CD8-positive, alpha-beta memory T cell (primary cell): ENCODE measurements around the gene LY9. TPM values are rescaled to one million over a fixed set of nuclear protein-coding genes. Genes with fewer than 3 reads are reported as not detected.

ENCODE experiments used
- CTCF ChIA-PET: fragments of 350-600 bp; sonication (Branson Sonifier 250); formaldehyde crosslinking; loops from one replicate; lab custom pipeline; 2021; ENCODE audit warnings: antibody characterized with exemption; lab: Charles Lee
- POLR2A ChIA-PET: fragments of 350-600 bp; sonication (Branson Sonifier 250); formaldehyde crosslinking; loops from one replicate; lab custom pipeline; 2021; ENCODE audit warnings: antibody characterized with exemption; lab: Charles Lee
- DNase-seq, 5 donors: peaks; one replicate each; pipeline versions ENCODE4 v3.0.0 to v3.0.0-alpha.2; 2020 to 2022; ENCODE audit warnings: mixed read lengths in 1 of 5
- H3K27ac ChIP-seq: one replicate; pipeline ENCODE4 v1.7.0; 2013; ENCODE audit warnings: low read depth, mild to moderate bottlenecking, low read length, moderate library complexity
- H3K27me3 ChIP-seq: 2 replicates; pipeline ENCODE4 v1.7.0; 2013; ENCODE audit warnings: low read length, mild to moderate bottlenecking; ENCODE audit not compliant: insufficient read depth, poor library complexity, severe bottlenecking
- H3K36me3 ChIP-seq: 2 replicates; pipeline ENCODE4 v1.7.0; 2013; ENCODE audit warnings: mild to moderate bottlenecking, low read length, moderate library complexity; ENCODE audit not compliant: insufficient read depth
- H3K4me1 ChIP-seq: 2 replicates; pipeline ENCODE4 v1.7.0; 2013; ENCODE audit warnings: mild to moderate bottlenecking, low read length, moderate library complexity; ENCODE audit not compliant: insufficient read depth
- H3K4me3 ChIP-seq: 2 replicates; pipeline ENCODE4 v1.7.0; 2013; ENCODE audit warnings: mild to moderate bottlenecking, low read length
- H3K9me3 ChIP-seq: 2 replicates; pipeline ENCODE4 v1.7.0; 2013; ENCODE audit warnings: mild to moderate bottlenecking, low read length
- H3K27ac Mint-ChIP-seq, 8 donors: one replicate each; pipeline ENCODE4 v1.8.0; 2020 to 2021; ENCODE audit warnings: mixed read lengths in 8 of 8, mild to moderate bottlenecking in 6 of 8, inconsistent platforms in 3 of 8, moderate library complexity in 3 of 8
- H3K27me3 Mint-ChIP-seq, 2 donors: one replicate each; pipeline ENCODE4 v1.8.0; 2020 to 2021; ENCODE audit warnings: mixed read lengths in 2 of 2, mild to moderate bottlenecking in 1 of 2, moderate library complexity in 1 of 2
- H3K36me3 Mint-ChIP-seq, 3 donors: one replicate each; pipeline ENCODE4 v1.8.0; 2020 to 2021; ENCODE audit warnings: mixed read lengths in 3 of 3, inconsistent platforms in 1 of 3, mild to moderate bottlenecking in 1 of 3
- H3K4me1 Mint-ChIP-seq, 3 donors: one replicate each; pipeline ENCODE4 v1.8.0; 2020 to 2021; ENCODE audit warnings: mixed read lengths in 3 of 3, inconsistent platforms in 1 of 3, mild to moderate bottlenecking in 1 of 3
- H3K4me3 Mint-ChIP-seq, 7 donors: one replicate each; pipeline ENCODE4 v1.8.0; 2020 to 2021; ENCODE audit warnings: mixed read lengths in 7 of 7, mild to moderate bottlenecking in 6 of 7, moderate library complexity in 4 of 7, inconsistent platforms in 2 of 7
- H3K9me3 Mint-ChIP-seq, 5 donors: one replicate each; pipeline ENCODE4 v1.8.0; 2020 to 2022; ENCODE audit warnings: mixed read lengths in 5 of 5, mild to moderate bottlenecking in 3 of 5, moderate library complexity in 2 of 5, inconsistent platforms in 1 of 5
- polyA plus RNA-seq: library from polyadenylated mRNA; unstranded; fragments of 300-500 nt; fragmentation: Illumina TruSeq; gene quantifications from one replicate; pipeline ENCODE4 v1.2.3, GENCODE V29; 2021
- total RNA-seq, 2 experiments: library from RNA; stranded (reverse); gene quantifications; one replicate each; pipeline ENCODE4 v1.2.3, GENCODE V29; 2021

The LY9 gene
- total and polyA plus RNA-seq, 3 experiments from 2014 or later, result 16.4 to 206 (median 16.5) TPM

DNA sequence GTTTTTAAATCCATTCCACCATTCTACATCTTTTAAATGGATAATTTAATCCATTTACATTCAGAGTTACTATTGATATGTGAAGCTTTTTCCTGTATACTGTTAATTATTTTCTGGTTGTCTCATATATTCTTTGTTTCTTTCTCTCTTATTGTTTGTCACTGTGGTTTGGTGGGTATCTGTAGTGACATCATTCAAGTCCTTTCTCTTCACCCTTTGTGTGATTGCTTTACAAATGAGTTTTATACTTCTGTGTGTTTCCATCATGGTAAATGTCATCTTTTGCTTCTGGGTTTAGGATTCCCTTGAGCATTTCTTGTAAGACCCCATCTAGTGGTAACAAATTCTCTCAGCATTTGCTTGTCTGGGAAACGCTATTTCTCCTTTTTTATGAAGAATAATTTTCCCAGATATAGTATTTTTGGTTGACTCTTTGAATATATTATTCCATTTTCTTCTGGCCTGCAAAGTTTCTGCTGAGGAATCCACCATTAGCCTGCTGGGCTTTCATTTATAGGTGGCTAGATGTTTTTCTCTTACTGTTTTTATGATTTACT lies 10.2 kb downstream of the LY9 start:
- ChIA-PET POLR2A (interaction anchor here (0.5 to 0.7 kb wide), 3 partner anchors 12 to 406 kb away, joined by 3 to 6 read pairs (median 4); no protein-coding TSS in a partner anchor), CTCF (interaction anchor here (0.6 to 2.9 kb wide), 3 partner anchors 10 to 71 kb away, joined by 3 to 15 read pairs (median 3); partner anchors contain the start of gene LY9)
- peaks cover 74 to 92% (median 90%) of the 10 kb centered on the region in 3 donors for H3K4me1 Mint-ChIP-seq
- Histone ChIP-seq H3K27me3 (no peaks in the 10 kb centered on the region), H3K9me3 (no peaks in the 10 kb centered on the region), H3K4me3 (no peak overlapping the region), H3K4me1 (peaks cover 50% of the 10 kb centered on the region), H3K36me3 (peaks cover 24% of the 10 kb centered on the region), H3K27ac (no peak overlapping the region)
- H3K36me3 Mint-ChIP-seq, result peaks cover 38 to 84% (median 55%) of the 10 kb centered on the region in 3 donors
- peaks cover 4 to 20% (median 16%) of the 10 kb centered on the region in 5 donors for H3K9me3 Mint-ChIP-seq
- H3K4me3 Mint-ChIP-seq, result peak overlapping the region; percentile 17 to 73 (median 53)
- H3K27me3 Mint-ChIP-seq, result no peaks in the 10 kb centered on the region
- H3K27ac Mint-ChIP-seq, result peak overlapping the region in 7 of 8 donors; percentile 43 to 75 (median 66)
- no peak for DNase-seq

DNA sequence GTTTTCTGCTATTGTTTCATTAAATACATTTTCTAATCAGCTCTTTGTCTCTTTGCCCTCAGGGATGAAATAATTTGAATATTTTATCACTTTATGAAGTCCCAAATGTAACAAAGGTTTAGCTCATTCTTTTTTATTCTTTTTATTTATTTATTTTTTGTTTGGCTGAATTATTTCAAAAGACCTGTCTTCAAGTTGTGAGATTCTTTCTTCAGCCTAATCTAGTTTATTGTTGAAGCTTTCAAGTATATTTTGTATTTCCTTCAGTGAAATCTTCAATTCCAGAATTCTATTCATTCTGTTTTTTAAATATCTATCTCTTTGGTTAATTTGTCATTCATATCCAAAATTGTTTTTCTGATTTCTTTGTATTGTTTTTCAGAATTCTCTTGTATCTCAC lies 10.8 kb downstream of the LY9 start:
- peaks cover 29% of the 10 kb centered on the region for H3K36me3 ChIP-seq
- ChIA-PET POLR2A (no interaction called here), CTCF (interaction anchor here (0.6 to 2.9 kb wide), 4 partner anchors 11 to 70 kb away, joined by 3 to 15 read pairs (median 5); partner anchors contain the start of gene LY9)
- Mint-ChIP-seq H3K27ac (peak overlapping the region in 6 of 8 donors; percentile 43 to 73 (median 59)), H3K27me3 (no peaks in the 10 kb centered on the region), H3K4me3 (peak overlapping the region in 6 of 7 donors; percentile 24 to 73 (median 62)), H3K36me3 (peaks cover 40 to 84% (median 51%) of the 10 kb centered on the region in 3 donors), H3K9me3 (peaks cover 4 to 20% (median 16%) of the 10 kb centered on the region in 5 donors), H3K4me1 (peaks cover 77 to 92% (median 91%) of the 10 kb centered on the region in 3 donors)
- no peak overlapping the region for H3K27ac ChIP-seq
- H3K4me1 ChIP-seq, result peaks cover 44% of the 10 kb centered on the region
- H3K4me3 ChIP-seq, result no peak overlapping the region
- no peaks in the 10 kb centered on the region for H3K27me3 ChIP-seq
- DNase-seq, result no peak
- no peaks in the 10 kb centered on the region for H3K9me3 ChIP-seq

DNA sequence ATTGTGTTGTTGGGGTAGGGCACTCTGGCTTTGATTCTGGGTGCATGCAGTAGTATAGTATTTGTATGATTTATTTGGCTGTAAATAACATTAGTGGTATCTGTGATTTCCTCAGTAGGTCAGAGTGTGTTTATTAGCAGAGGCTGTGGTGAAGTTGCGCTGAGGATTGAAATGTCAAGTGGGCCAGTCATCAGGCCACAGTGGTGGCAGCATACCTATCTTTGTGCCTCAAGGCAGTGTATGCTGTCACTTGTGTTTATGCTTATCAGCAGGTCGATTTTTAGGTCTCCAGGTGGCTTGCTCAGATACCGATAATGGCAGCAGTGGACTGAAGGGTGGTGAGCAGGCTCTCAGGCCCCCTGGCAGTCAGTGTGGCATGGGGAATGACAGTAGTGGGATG lies 11.3 kb downstream of the LY9 start:
- POLR2A ChIA-PET, result no interaction called here
- H3K27me3 ChIP-seq, result no peaks in the 10 kb centered on the region
- peaks cover 40% of the 10 kb centered on the region for H3K4me1 ChIP-seq
- H3K27ac Mint-ChIP-seq, result peak overlapping the region in 6 of 8 donors; percentile 2 to 52 (median 48)
- CTCF ChIA-PET, result interaction anchor here (1.2 to 2.9 kb wide), 4 partner anchors 11 to 39 kb away, joined by 3 to 15 read pairs (median 6); partner anchors contain the start of gene LY9
- H3K27ac ChIP-seq, result no peak overlapping the region
- H3K27me3 Mint-ChIP-seq, result no peaks in the 10 kb centered on the region
- H3K9me3 Mint-ChIP-seq, result peaks cover 4 to 20% (median 16%) of the 10 kb centered on the region in 5 donors
- peak overlapping the region in 6 of 7 donors; percentile 18 to 64 (median 42) for H3K4me3 Mint-ChIP-seq
- no peak overlapping the region for H3K4me3 ChIP-seq
- DNase-seq, result no peak
- H3K9me3 ChIP-seq, result no peaks in the 10 kb centered on the region
- H3K4me1 Mint-ChIP-seq, result peaks cover 82 to 96% (median 95%) of the 10 kb centered on the region in 3 donors
- H3K36me3 Mint-ChIP-seq, result peaks cover 40 to 87% (median 51%) of the 10 kb centered on the region in 3 donors
- peaks cover 31% of the 10 kb centered on the region for H3K36me3 ChIP-seq

DNA sequence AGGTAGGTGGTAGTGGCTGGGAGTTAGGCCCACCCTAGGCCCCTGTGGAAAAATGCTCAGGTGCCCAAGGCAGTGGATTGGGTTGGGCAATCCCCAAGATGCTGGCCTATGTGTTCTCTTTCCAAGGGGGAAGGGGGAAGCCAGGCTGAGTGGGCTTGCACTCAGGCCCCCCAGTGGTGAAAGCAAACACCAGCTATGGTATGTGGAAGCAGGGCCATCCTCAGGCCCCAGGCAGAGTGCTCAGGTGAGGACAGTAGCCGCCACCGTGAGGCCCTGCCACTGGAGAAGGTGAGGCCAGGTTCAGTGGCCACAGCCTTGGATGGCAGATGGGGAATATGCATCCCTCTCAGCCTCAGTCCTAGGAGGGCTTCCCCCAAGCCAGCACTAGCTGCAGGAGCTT lies 11.8 kb downstream of the LY9 start:
- peaks cover 31% of the 10 kb centered on the region for H3K36me3 ChIP-seq
- Mint-ChIP-seq H3K36me3 (peaks cover 38 to 86% (median 47%) of the 10 kb centered on the region in 3 donors), H3K27ac (peak overlapping the region in 3 of 8 donors; percentile 2 to 52 (median 48)), H3K4me1 (peaks cover 82 to 96% (median 96%) of the 10 kb centered on the region in 3 donors), H3K27me3 (no peaks in the 10 kb centered on the region), H3K4me3 (peak overlapping the region in 1 of 7 donors; percentile 42), H3K9me3 (peaks cover 4 to 20% (median 16%) of the 10 kb centered on the region in 5 donors)
- H3K4me1 ChIP-seq, result peaks cover 40% of the 10 kb centered on the region
- ChIA-PET CTCF (interaction anchor here (0.9 to 1.8 kb wide), 4 partner anchors 12 to 39 kb away, joined by 3 to 7 read pairs (median 4); partner anchors contain the start of gene LY9), POLR2A (interaction anchor here (0.9 to 1.1 kb wide), 2 partner anchors 10 to 11 kb away, joined by 3 read pairs; no protein-coding TSS in a partner anchor)
- H3K4me3 ChIP-seq, result no peak overlapping the region
- H3K27me3 ChIP-seq, result no peaks in the 10 kb centered on the region
- no peaks in the 10 kb centered on the region for H3K9me3 ChIP-seq
- no peak overlapping the region for H3K27ac ChIP-seq
- no peak for DNase-seq

DNA sequence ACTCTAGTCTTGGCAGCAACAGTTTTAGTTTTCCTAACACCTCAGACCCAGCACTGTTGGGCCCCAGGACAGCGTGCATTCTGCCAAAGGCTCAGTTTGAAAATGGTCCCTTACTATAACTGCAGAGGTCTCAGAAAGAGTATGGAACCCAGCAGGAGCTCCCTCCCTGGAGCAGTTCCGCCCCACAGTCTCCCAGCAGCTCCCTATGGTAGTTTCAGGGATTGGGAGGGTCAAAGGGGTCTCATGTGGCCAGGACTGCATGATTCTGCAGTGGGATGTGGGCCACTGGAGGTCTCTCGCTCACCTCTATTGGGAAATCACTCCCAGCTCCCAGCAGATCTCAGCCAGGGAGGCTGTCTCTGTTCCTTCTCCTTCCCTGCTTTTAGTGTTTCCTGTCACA lies 12.3 kb downstream of the LY9 start:
- Mint-ChIP-seq H3K4me1 (peaks cover 83 to 96% (median 96%) of the 10 kb centered on the region in 3 donors), H3K27me3 (no peaks in the 10 kb centered on the region), H3K36me3 (peaks cover 36 to 88% (median 45%) of the 10 kb centered on the region in 3 donors), H3K4me3 (peak overlapping the region in 4 of 7 donors; percentile 27 to 39 (median 33)), H3K27ac (peak overlapping the region in 4 of 8 donors; percentile 18 to 81 (median 68)), H3K9me3 (peaks cover 4 to 20% (median 16%) of the 10 kb centered on the region in 5 donors)
- POLR2A ChIA-PET, result interaction anchor here (0.9 to 1.1 kb wide), 2 partner anchors 11 kb away, joined by 3 read pairs; no protein-coding TSS in a partner anchor
- DNase-seq, result no peak
- CTCF ChIA-PET, result interaction anchor here (0.9 to 1.8 kb wide), 3 partner anchors 13 to 40 kb away, joined by 3 to 7 read pairs (median 4); partner anchors contain the start of gene LY9
- Histone ChIP-seq H3K27me3 (no peaks in the 10 kb centered on the region), H3K36me3 (peaks cover 33% of the 10 kb centered on the region), H3K9me3 (no peaks in the 10 kb centered on the region), H3K27ac (no peak overlapping the region), H3K4me1 (peaks cover 45% of the 10 kb centered on the region), H3K4me3 (no peak overlapping the region)

DNA sequence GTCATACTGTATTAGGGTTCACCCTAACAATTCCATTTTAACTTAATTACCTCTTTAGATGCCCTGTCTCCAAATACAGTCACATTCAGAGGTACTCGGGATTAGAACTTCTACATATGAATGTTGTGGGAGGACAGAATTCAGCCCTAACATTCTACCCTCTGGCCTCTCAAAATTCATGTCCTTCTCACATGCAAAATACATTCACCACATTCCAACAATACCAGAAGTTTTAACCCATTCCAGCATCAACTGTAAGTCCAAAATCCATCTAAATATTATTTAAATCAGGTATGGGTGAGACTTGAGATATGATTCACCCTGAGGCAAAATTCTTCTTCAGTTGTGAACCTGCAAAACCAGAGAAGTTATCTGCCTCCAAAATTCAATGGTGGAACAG lies 14.5 kb downstream of the LY9 start:
- DNase-seq, result no peak
- H3K36me3 ChIP-seq, result peaks cover 52% of the 10 kb centered on the region
- peaks cover 29 to 87% (median 37%) of the 10 kb centered on the region in 3 donors for H3K36me3 Mint-ChIP-seq

DNA sequence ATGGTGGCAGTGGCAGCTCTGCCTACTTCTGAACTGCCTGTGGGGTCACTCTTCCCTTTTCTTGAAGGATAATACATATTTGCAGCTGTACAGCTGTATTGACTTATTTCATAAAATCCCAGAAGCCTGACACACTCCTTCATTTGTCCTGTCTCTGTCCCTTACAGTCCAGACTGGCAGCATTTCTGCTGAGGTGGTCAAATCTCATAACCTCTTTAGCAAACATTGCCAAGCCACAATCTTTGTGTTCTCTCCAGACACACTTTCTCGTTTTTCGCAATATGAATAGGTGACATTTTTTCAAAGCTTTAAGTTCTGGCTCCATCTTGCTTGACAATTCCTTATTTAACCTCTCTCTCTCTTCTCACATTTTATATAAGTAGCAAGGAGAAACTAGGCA lies 15.2 kb downstream of the LY9 start:
- no peak overlapping the region for H3K27ac ChIP-seq
- H3K4me1 ChIP-seq, result peaks cover 28% of the 10 kb centered on the region
- H3K4me3 ChIP-seq, result no peak overlapping the region
- H3K9me3 Mint-ChIP-seq, result peaks cover 4 to 15% (median 10%) of the 10 kb centered on the region in 5 donors
- CTCF ChIA-PET, result interaction anchor here (0.8 to 2.1 kb wide), 5 partner anchors 14 to 140 kb away, joined by 3 to 7 read pairs (median 5); partner anchors contain the start of genes CD244 and LY9
- H3K36me3 ChIP-seq, result peaks cover 54% of the 10 kb centered on the region
- H3K27ac Mint-ChIP-seq, result peak overlapping the region; percentile 4 to 95 (median 52)
- DNase-seq, result no peak
- H3K9me3 ChIP-seq, result no peaks in the 10 kb centered on the region
- H3K27me3 ChIP-seq, result no peaks in the 10 kb centered on the region
- POLR2A ChIA-PET, result interaction anchor here (2.1 kb wide), 1 partner anchor 14 kb away, joined by 5 read pairs; no protein-coding TSS in a partner anchor
- H3K4me3 Mint-ChIP-seq, result peak overlapping the region in 3 of 7 donors; percentile 7 to 38 (median 24)
- H3K36me3 Mint-ChIP-seq, result peaks cover 23 to 88% (median 32%) of the 10 kb centered on the region in 3 donors
- no peaks in the 10 kb centered on the region for H3K27me3 Mint-ChIP-seq
- H3K4me1 Mint-ChIP-seq, result peaks cover 66 to 81% (median 77%) of the 10 kb centered on the region in 3 donors

More for the DNA sequence above, 14.5 kb downstream of the LY9 start:
- Histone ChIP-seq H3K4me1 (peaks cover 31% of the 10 kb centered on the region), H3K9me3 (no peaks in the 10 kb centered on the region), H3K4me3 (no peak overlapping the region), H3K27ac (no peak overlapping the region), H3K27me3 (no peaks in the 10 kb centered on the region)
- H3K4me1 Mint-ChIP-seq, result peaks cover 73 to 87% (median 84%) of the 10 kb centered on the region in 3 donors
- H3K4me3 Mint-ChIP-seq, result no peak overlapping the region
- peak overlapping the region in 4 of 8 donors; percentile 4 to 91 (median 42) for H3K27ac Mint-ChIP-seq
- H3K27me3 Mint-ChIP-seq, result no peaks in the 10 kb centered on the region
- CTCF ChIA-PET, result no interaction called here
- POLR2A ChIA-PET, result no interaction called here
- H3K9me3 Mint-ChIP-seq, result peaks cover 4 to 19% (median 16%) of the 10 kb centered on the region in 5 donors
